HL-60/S4 (cell line): Measurements from ENCODE around the gene DXO.
"Not testable (repeated sequence)": the region's sequence is repeated elsewhere in the genome, so short reads cannot be mapped to it uniquely, and the experiment has no call there.

Experiments
- in situ Hi-C: fragments of 300-500 bp; cut with MboI; formaldehyde crosslinking; loops from 2 replicates; pipeline ENCODE4 v1.14.3; 2022; ENCODE audit warnings: low sequenced_read_pairs

DXO gene

DNA sequence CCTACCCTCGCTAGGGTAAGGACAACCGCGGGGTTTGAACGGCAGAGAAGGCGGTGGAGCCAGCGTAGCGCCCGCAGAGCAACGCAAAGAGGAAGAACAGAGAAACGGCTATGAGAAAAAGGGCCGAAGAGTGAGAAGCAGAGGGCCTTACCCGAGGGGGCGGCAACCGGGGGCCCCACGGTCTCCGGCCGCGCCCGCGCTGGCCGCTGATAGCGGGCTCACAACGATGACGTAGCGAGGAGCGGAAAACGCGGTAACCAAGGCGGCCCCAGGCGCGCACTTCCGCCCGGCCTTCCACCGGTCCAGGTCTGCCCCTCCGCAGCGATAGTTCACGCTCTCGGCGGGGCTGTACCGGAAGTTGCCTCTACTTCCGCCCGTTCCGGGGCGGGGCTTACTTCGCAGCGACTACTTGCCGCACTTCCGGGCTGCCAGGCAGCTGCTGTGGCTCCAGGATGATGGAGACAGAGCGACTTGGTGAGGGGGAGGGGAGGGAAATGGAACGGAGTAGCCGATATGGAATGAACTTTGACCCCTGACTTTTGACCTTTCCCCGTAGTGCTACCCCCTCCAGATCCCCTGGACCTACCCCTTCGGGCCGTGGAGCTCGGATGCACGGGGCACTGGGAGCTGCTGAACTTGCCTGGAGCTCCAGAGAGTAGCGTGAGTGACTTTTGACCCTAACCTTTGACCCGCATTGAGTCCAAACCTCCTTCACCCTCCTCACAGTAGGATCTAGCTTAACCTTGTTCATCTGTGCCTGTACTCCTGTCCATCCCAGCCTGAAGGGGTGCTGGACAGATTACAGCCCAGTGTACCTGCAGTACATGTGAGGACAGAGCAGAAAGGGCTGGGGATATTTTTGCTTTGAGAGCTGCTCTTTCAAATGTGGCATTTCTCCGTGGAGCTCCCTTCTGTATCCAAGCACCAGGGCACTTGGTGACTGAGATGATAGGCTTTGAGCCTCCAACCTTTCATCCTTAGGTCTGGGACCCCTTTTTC is 12.9 kb downstream of the DXO start, which contains the start of the genes NELFE and SKIC2:
Gene NELFE (minus strand): TSS at position 231 of the 999 bp plus-strand sequence. CDS start 525 bp downstream, outside the sequence.
Gene SKIC2 (plus strand): TSS at position 435 of the 999 bp plus-strand sequence. CDS start 18 bp downstream, at position 453.
- in situ Hi-C loops: no loop called here

DNA sequence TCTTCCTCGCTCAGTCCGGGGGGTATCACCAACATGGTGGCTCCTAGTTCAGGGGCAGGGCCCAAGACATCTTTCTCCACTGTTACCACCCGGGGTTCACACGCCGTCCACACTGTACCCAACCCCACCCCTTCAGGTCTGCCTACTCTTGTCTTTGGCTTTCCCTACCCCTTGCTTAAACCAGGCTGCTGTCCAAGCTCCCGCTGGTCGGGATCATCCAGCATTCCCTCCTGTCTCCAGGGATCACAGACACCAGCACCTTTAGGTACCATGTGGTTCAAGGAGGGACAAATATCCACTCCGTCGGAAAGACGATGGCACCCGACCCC is 13.6 kb downstream of the DXO start:
- in situ Hi-C loops: no loop called here

DNA sequence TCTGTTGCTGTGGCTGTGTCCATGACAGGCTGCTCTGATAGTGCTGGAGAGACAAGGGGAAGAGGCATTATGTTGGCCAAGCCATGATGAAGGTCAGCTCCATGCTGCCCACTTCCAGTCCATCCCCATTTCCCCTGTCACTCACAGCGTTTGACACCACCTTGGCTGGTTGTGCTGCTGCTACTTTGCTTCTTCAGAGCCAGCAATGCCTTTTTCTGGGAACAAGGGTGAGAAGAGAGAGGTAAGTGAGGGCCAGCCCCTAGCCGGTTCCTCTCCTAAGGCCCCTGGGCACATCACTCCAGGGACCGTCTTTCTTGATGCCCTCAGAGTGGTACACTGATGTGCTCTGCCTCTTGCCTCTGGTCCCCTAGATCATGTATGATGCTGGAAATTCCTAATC is 15.1 kb downstream of the DXO start:
- in situ Hi-C loops: no loop called here

DNA sequence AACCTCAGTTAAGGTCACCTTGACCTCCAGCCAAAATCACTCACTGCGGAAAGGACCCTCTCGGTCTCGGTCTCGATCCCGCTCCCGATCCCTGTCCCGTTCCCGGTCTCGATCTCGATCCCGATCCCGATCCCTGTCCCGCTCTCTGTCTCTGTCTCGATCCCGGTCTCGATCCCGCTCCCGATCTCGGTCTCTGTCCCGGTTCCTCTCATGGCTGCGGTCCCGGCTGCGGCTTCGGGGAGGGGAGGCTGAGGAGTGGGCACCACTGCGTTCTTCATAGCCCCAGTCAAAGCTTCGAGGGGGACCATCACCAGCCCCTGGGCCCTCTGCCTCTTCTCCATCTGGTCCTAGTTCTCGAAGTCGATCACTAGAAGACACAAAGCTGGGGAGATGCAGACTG is 17.4 kb downstream of the DXO start:
- in situ Hi-C loops: no loop called here

DNA sequence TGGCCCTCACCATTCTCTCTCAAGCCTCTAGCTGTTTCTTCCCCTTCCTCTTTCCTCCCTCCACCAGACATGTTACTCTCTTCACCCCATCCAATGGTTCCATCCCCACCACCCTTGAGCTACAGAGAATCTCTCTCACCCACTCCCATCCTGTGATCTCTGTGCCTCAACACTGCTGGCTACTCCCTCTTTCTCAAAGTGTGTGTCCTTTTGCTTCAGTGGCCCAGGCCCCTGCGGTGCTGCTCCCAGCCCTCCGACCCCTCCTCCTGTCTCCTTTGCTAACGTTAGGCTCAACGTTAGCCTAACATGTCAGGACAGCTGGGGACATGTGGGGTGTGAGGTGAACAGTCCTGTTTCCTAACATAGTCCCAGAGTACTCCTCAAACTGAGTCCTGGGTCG is 19.0 kb downstream of the DXO start:
- in situ Hi-C loops: no loop called here

DNA sequence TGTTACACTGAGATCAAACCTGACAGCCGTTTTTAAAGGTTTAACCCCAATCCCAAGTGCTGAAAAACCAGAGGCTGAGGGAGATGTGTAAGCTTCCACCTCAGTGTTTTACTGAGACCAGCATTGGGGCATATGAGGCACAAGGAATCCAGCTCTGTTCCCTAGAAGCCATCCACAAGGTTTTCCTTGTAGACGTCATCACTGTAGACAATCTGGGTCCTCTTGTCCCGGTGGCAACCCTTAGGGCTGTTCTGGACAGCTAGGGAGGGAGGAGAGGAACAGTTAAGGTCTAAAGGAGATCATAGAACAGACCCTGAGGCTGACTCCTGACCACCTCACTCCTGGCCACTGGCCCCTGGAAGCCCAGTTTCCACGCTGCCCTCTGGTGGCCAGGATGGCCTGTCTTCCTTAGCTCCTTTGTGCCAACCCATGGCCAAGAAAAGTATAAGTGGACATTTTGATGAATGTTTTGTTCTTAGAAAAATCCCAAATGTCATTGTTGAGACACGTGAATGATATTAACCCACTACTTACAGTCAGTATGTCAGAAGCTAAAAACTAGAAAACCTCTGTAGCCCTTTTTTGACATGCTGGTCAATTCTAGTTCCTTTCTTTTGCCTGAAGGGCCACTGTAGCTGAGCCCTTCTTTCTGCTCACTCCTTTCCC is 19.7 kb downstream of the DXO start:
- in situ Hi-C loops: no loop called here

DNA sequence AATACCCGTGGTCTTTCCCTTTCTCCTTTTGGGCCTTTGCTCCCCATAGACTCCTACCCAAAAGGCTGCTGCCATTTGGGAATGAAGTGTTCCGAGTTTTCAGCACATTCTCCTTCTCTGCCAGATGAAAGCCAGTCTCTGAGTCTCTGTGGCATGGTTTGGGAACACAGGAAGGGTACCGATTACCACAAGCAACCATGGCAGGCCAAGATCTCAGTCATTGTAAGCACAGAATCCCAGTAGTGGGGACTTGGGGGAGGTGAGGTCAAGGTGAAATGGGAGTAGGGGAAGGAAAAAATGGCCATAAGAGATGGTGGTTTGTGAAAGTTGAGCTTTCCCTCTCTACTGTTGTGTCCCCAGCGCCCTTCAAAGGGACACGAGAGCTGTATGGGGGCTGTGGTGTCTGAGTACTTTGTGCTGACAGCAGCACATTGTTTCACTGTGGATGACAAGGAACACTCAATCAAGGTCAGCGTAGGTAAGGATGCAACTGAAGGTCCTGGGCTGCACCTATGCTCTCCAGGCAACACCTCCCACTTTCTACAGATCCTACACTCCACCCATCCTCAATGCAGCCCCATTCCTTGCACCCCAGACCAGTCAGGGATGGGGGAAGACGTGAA is 21.9 kb downstream of the DXO start:
- in situ Hi-C loops: no loop called here

DNA sequence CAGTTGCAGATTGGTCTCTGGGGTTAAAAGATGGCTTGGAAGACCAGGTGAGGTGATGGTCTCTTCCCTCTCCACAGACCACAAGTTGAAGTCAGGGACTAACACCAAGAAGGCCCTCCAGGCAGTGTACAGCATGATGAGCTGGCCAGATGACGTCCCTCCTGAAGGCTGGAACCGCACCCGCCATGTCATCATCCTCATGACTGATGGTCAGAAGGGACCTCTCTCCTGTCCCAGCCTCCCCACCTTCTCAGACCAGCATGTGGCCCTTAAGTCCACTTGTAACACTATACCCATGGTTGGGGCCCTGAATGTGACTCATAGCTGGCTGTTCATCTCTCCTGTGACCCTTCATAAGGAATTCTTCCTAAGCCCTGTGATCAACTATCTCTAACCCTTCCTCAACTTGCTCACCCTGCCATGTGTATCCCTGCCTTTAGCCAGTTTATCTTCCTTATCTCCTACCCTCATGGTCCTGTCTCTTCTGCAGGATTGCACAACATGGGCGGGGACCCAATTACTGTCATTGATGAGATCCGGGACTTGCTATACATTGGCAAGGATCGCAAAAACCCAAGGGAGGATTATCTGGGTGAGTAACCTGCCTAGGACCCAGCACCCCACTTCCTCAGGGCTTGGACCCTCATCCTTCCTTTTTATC is 23.1 kb downstream of the DXO start:
- in situ Hi-C loops: no loop called here

DNA sequence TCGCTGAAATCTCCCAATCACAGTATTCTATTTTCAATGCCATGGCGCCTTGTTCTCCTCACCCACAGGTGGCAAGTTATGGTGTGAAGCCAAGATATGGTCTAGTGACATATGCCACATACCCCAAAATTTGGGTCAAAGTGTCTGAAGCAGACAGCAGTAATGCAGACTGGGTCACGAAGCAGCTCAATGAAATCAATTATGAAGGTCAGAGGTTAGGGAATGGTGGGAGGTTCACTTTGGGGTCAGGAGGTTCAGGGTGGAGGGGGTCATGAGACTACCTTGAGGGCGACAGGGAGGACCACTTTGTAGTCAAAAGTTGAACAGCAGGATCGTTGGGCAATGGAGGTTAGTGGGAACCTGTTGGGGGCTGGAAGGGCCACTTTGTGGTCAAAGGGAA is 23.6 kb downstream of the DXO start:
- in situ Hi-C loops: no loop called here

DNA sequence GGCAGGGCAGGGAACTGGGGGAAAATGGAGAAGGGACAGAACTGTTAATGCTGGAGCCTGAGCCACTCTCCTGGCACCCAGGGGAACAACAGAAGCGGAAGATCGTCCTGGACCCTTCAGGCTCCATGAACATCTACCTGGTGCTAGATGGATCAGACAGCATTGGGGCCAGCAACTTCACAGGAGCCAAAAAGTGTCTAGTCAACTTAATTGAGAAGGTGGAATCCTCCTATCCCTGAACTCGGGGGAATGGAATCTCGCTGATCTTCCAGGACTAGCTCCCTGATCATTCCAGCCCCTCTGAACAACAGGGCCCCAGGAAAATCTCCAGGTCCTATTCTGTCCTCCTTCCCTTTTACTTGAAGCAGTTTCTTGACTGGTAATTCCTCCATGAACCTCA is 24.1 kb downstream of the DXO start:
- in situ Hi-C loops: no loop called here

DNA sequence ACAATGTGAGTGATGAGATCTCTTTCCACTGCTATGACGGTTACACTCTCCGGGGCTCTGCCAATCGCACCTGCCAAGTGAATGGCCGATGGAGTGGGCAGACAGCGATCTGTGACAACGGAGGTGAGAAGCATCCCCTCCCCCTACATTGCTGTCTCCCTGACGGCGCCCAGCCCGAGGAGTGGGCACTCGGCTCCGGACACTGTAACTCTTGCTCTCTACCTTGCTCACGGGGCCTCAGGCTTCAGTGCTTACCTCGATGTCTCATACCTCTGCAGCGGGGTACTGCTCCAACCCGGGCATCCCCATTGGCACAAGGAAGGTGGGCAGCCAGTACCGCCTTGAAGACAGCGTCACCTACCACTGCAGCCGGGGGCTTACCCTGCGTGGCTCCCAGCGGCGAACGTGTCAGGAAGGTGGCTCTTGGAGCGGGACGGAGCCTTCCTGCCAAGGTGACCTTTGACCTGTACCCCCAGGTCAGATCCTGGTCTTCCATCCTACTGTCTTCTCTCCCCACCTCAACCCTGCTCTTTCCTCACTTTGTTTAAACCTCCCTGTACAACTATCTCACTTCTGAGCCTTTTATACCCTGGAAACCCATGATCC is 24.8 kb downstream of the DXO start:
- in situ Hi-C loops: no loop called here

DNA sequence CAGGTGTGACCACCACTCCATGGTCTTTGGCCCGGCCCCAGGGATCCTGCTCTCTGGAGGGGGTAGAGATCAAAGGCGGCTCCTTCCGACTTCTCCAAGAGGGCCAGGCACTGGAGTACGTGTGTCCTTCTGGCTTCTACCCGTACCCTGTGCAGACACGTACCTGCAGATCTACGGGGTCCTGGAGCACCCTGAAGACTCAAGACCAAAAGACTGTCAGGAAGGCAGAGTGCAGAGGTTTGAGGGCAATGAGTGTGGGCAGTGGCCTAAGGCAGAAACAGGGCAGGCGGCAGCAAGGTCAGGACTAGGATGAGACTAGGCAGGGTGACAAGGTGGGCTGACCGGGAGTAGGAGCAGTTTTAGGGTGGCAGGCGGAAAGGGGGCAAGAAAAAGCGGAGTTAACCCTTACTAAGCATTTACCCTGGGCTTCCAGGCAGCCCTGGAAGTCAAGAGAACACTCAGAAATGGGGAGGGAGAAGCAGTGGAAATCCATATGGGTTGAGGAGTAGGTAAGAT is 25.5 kb downstream of the DXO start:
- in situ Hi-C loops: no loop called here

DNA sequence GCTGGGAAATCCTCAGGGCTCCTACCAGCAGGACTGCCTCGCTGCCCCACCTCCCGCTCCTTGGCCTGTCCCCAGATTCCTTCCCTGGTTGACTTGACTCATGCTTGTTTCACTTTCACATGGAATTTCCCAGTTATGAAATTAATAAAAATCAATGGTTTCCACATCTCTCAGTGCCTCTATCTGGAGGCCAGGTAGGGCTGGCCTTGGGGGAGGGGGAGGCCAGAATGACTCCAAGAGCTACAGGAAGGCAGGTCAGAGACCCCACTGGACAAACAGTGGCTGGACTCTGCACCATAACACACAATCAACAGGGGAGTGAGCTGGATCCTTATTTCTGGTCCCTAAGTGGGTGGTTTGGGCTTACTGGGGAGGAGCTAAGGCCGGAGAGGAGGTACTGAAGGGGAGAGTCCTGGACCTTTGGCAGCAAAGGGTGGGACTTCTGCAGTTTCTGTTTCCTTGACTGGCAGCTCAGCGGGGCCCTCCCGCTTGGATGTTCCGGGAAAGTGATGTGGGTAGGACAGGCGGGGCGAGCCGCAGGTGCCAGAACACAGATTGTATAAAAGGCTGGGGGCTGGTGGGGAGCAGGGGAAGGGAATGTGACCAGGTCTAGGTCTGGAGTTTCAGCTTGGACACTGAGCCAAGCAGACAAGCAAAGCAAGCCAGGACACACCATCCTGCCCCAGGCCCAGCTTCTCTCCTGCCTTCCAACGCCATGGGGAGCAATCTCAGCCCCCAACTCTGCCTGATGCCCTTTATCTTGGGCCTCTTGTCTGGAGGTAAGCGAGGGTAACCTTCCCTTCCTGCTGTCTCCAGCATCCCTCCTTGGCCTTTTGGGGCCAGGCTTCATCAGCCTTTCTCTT is 26.2 kb downstream of the DXO start, which contains the start of gene CFB:
Gene CFB (plus strand): TSS at position 589 of the 863 bp plus-strand sequence. CDS start 127 bp downstream, at position 716.
- in situ Hi-C loops: no loop called here

DNA sequence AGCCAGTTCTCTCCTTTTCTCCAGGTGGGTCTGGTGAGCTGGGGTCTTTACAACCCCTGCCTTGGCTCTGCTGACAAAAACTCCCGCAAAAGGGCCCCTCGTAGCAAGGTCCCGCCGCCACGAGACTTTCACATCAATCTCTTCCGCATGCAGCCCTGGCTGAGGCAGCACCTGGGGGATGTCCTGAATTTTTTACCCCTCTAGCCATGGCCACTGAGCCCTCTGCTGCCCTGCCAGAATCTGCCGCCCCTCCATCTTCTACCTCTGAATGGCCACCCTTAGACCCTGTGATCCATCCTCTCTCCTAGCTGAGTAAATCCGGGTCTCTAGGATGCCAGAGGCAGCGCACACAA is 26.8 kb downstream of the DXO start:
- in situ Hi-C loops: no loop called here

DNA sequence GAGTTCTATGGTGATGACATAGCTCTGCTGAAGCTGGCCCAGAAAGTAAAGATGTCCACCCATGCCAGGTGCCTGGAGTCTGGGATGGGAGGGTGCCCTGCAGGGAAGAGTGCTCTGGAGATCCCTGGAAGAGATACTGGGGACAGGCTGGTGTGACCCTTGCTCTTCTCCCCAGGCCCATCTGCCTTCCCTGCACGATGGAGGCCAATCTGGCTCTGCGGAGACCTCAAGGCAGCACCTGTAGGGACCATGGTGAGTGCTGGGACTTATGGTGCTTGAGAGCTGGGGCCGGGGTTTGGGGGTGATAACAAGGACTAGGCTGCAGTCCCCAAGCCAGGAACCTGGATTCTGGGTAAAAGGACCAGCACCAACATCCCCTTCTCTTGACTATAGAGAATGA is 28.2 kb downstream of the DXO start:
- in situ Hi-C loops: no loop called here

DNA sequence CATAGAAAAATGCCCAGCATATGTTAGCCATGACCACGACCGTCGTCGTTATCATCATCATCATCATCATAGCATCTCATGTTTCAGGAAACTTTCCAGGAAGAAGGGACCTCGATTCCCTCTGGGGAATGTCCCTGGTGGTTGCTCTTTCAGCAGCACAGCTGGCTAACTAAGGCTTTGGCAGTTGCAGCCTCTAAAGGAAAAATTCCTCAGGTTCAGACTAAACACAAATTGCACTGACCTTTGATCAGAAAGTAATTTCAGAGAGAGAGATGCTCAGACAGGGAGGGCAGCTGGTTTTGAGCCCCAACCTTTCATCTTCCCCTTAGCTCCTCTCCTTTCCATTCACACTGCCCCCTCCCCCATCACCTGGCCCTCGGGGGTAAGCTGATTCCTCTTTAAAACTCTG is 31.7 kb downstream of the DXO start:
- in situ Hi-C loops: no loop called here

DNA sequence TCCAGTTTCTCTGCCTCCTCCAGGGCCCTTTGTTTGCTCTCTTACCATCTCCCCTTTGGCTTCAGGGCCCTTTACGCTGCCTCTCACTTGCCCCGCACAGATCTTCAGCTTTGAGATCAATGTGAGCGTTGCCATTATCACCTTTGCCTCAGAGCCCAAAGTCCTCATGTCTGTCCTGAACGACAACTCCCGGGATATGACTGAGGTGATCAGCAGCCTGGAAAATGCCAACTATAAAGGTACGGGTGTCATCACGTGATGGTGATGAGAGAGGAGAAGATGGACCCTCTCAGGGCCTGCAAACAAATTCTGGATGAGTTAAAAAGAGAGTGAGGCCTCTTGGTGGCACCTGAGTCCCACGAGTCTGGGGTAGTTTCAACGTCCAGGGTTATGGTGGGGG is 36.1 kb downstream of the DXO start:
- in situ Hi-C loops: no loop called here

DNA sequence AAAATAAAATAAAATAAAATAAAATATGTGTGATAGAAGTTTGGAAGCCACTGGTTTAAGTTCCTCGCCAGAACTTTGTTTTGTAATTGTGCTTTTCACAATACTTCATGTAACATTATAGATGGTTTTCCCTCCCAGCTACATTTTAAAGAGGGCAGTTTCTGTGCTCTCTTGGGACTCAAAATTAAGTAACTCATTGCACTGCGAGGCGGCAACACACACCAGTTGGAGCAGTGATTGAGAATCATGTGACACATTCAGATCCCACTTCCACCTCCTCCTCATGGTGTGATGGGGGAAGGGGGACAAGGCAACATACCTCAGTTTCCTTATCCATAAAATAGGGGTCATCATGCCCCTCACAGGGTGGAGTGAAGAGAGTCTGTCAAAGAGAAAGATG is 36.9 kb downstream of the DXO start:
- in situ Hi-C loops: no loop called here

DNA sequence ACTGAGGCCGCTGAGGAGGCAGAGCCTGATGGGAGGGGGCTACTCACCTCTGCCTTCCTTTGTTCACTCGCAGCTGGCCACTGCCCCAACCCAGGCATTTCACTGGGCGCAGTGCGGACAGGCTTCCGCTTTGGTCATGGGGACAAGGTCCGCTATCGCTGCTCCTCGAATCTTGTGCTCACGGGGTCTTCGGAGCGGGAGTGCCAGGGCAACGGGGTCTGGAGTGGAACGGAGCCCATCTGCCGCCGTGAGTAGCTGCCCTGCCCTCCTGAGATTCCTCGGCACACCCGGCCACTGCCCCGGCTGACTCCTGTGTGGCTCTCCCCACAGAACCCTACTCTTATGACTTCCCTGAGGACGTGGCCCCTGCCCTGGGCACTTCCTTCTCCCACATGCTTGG is 38.4 kb downstream of the DXO start:
- in situ Hi-C loops: no loop called here

DNA sequence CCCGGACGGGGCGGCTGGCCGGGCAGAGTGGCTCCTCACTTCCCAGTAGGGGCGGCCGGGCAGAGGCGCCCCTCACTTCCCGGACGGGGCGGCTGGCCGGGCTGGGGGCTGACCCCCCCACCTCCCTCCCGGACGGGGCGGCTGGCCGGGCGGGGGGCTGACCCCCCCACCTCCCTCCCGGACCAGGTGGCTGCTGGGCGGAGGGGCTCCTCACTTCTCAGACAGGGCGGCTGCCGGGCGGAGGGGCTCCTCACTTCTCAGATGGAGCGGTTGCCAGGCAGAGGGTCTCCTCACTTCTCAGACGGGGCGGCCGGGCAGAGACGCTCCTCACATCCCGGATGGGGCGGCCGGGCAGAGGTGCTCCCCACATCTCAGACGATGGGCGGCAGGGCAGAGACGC is 39.8 kb downstream of the DXO start:
- in situ Hi-C loops: not testable (repeated sequence)
